ENCODE measurements around the gene ADAM19.

DNA sequence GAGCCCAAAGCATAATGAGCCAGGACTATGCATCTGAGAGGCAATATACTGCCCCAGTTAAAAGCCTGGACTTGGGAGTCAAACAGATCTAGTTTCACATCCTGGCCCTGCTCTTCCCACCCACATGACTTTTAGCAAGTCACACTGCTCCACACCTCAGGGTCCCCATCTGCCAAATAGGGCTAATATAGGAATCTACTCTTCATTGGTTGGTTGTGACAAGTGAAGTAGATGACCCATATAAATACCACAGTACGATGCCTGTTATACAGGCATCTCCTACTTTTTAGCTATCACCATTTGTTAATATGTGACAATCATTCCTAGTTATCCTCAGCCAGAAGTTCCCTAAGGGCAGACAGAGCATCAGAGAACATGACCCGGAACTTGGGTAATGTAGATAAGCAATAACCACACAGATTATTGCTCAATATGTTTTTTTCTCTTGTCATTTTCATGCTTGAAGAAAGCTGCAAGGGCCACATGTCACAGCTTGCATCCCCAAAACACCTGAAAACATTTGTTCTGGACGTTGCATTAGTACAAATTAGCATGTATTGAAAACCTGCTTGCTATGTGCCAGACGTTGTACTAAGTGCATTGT lies 20.4 kb downstream of the ADAM19 start:
- no peak for TF ChIP-seq CTCF (IDR thresholded peaks at IDR 0.05)
- TF ChIP-seq POLR2A (IDR thresholded peaks at IDR 0.05): no peak
